GM15510 (cell line): ENCODE data around the gene RARA.

Experiments used
- POLR2A ChIP-seq: IDR thresholded peaks from 3 replicates; pipeline ENCODE4 v1.6.1; 2011; ENCODE audit warnings: borderline replicate concordance; ENCODE audit not compliant: insufficient read length; ENCODE audit errors: extremely low read depth

RARA gene

GRCh38 chr17:40373999-40374398 is 65.0 kb downstream of the RARA start:
- no peak for TF ChIP-seq POLR2A

DNA sequence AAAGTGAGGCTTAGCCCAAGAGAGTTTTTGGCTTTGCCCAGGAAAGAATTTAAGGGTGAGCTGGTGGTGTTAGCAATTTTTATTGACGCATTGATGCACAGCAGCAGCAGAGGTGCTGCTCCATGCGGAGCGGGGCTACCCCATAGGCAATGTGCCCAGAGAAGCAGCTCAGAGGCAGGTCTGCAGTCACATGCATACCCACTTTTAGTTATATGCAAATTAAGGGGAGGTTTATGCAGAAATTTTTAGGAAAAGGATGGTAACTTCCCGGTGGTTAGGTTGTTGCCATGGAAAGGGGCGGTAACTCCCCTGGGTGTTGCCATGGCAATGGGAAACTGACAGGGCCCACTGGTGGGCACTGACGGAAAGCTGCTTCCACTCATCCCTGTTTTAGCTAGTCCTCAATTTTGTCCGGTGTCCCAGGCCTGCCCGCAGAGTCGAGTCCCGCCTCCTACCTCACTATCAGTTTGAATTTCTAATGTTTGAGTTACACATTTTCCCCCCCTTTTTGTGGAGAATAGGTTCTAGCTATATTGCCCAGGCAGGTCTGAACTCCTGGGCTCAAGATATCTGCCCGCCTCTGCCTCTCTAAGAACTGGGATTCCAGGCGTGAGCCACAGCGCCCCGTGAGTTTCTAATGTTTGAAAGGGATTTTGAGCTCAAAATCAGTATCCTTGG is 66.0 kb downstream of the RARA start:
- TF ChIP-seq POLR2A = no peak

- no peak for TF ChIP-seq POLR2A
Observed at GRCh38 chr17:40377832-40378231, 68.9 kb downstream of the RARA start.

GRCh38 chr17:40378966-40379365 is 70.0 kb downstream of the RARA start:
- no peak for TF ChIP-seq POLR2A

DNA sequence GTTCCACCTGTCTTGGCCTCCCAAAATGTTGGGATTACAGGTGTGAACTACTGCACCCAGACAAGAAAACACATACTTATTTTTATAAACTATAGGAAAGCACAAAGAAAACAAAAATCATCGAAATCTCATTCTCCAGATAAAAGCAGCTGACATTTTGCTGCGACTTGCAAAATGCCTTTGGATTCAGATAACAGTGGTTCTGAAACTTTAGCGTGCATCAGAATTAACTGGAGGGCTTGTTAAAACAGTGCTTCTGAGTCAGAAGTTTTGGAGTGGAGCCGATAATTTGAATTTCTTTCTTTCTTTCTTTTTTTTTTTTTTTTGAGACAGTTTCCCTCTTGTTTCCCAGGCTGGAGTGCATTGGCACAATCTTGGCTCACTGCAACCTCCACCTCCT is 73.3 kb downstream of the RARA start:
- TF ChIP-seq POLR2A = no peak

DNA sequence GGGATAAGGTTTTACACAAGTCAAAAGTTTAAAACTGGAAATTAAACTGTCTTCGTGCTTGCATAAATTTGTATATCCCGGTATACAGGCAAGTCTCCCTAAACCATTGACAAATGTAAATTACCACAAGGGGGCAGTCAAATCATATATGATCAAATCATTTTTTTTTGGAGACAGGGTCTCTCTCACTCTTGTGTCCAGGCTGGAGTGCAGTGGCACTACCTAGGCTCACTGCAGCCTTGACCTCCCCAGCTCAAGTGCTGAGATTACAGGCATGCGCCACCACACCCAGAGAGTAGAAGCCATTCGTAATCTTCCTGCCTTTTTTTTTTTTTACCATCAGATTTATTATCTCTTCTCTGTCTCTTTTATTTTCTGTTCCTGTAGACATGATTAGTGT is 90.2 kb downstream of the RARA start:
- no peak for TF ChIP-seq POLR2A

GRCh38 chr17:40402668-40403067 is 93.7 kb downstream of the RARA start:
- no peak for TF ChIP-seq POLR2A

DNA sequence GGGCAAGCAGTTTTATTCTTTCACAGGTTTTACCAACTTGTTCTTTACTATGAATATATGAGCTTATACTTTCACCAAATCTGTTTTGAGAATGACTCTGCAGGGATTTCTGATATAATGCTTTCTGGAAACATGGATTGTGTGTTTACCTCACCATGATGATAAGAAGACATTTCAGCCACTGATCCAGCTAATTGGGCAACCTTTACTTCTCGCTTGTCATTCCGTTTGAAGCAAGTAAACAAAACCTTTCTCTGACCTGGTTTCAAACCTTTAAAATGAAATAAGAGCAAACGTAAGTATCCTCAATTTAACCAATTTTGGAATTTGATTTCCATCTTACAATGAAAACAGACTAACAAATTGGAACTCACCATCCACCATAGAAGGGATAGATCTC is 95.0 kb downstream of the RARA start:
- no peak for TF ChIP-seq POLR2A
